SK-N-SH (cell line): ENCODE data around the gene SIX2.

ENCODE experiments used
- EP300 ChIP-seq, 2 experiments: IDR thresholded peaks; 2 replicates each; pipeline versions ENCODE4 v1.4.0 to v1.6.1; 2012; ENCODE audit warnings: borderline replicate concordance in 1 of 2, low read depth in 1 of 2, low read length in 1 of 2
- RCOR1 ChIP-seq: fragments of 150-350 bp; IDR thresholded peaks from 2 replicates; pipeline ENCODE4 v1.6.1; 2017; ENCODE audit warnings: antibody characterized with exemption, low read length
- TAF1 ChIP-seq: IDR thresholded peaks from 2 replicates; pipeline ENCODE4 v1.6.1; 2012; ENCODE audit warnings: low read depth, mild to moderate bottlenecking, low read length, moderate library complexity, borderline replicate concordance
- TF ChIP-seq, protein P1 (sequence below): fragments of 200-600 bp; sonication (generic); IDR thresholded peaks from 2 replicates; pipeline ENCODE4 v1.6.1; 2017; ENCODE audit warnings: antibody characterized with exemption, mild to moderate bottlenecking, moderate library complexity
- TF ChIP-seq, protein P2 (sequence below): fragments of 150-350 bp; IDR thresholded peaks from 2 replicates; pipeline ENCODE4 v1.6.1; 2017; ENCODE audit warnings: antibody characterized with exemption, low read length, low read depth, borderline replicate concordance

- TF ChIP-seq TAF1, result no peak
- TF ChIP-seq, protein P1, sequence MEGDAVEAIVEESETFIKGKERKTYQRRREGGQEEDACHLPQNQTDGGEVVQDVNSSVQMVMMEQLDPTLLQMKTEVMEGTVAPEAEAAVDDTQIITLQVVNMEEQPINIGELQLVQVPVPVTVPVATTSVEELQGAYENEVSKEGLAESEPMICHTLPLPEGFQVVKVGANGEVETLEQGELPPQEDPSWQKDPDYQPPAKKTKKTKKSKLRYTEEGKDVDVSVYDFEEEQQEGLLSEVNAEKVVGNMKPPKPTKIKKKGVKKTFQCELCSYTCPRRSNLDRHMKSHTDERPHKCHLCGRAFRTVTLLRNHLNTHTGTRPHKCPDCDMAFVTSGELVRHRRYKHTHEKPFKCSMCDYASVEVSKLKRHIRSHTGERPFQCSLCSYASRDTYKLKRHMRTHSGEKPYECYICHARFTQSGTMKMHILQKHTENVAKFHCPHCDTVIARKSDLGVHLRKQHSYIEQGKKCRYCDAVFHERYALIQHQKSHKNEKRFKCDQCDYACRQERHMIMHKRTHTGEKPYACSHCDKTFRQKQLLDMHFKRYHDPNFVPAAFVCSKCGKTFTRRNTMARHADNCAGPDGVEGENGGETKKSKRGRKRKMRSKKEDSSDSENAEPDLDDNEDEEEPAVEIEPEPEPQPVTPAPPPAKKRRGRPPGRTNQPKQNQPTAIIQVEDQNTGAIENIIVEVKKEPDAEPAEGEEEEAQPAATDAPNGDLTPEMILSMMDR, result no peak
- TF ChIP-seq, protein P2, sequence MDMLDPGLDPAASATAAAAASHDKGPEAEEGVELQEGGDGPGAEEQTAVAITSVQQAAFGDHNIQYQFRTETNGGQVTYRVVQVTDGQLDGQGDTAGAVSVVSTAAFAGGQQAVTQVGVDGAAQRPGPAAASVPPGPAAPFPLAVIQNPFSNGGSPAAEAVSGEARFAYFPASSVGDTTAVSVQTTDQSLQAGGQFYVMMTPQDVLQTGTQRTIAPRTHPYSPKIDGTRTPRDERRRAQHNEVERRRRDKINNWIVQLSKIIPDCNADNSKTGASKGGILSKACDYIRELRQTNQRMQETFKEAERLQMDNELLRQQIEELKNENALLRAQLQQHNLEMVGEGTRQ, result no peak
- no peak for TF ChIP-seq EP300 (IDR thresholded peaks at IDR 0.05; ENCODE audit: borderline replicate concordance in 1 of 2, low read depth in 1 of 2, low read length in 1 of 2)
- TF ChIP-seq RCOR1, result no peak
Measured at GRCh38 chr2:44980751-44981713, 28.2 kb downstream of the SIX2 start.
